Gastrocnemius medialis (tissue), 4 donors: ENCODE results near the gene ATG2A.

Experiments
- CTCF ChIP-seq, 5 experiments: fragments of 450-650 bp in 3 of 5; fragments of 200-600 bp in 2 of 5; sonication (generic) in 2 of 5; IDR thresholded peaks in 4 of 5; conservative IDR thresholded peaks in 1 of 5; 1 replicate in 4 of 5; 2 replicates in 1 of 5; pipeline ENCODE4 v1.5.1; 2016 to 2019; ENCODE audit warnings: antibody characterized with exemption in 5 of 5, mild to moderate bottlenecking in 3 of 5, moderate library complexity in 3 of 5
- POLR2A ChIP-seq, 2 donors: fragments of 450-650 bp; IDR thresholded peaks; one replicate each; pipeline ENCODE4 v1.6.1; 2017; ENCODE audit warnings: antibody characterized with exemption in 2 of 2, mild to moderate bottlenecking in 2 of 2, moderate library complexity in 2 of 2

- no peak for TF ChIP-seq POLR2A (IDR thresholded peaks at IDR 0.05)
- no peak for TF ChIP-seq CTCF (IDR thresholded peaks at IDR 0.05 in 4 of 5, conservative IDR thresholded peaks at IDR 0.05 in 1 of 5)
Observed at GRCh38 chr11:64928957-64929356, 11.9 kb upstream of the ATG2A start.
